Panc1 (cell line): ENCODE measurements around the gene TNRC6B. TPM values are rescaled to one million over a fixed set of nuclear protein-coding genes. Genes with fewer than 3 reads are reported as not detected.

Experiments used
- ATAC-seq: fragments of 200-7000 bp; cut with Tn5 transposase; 2 replicates; pipeline ENCODE4 v1.9.1; 2020; ENCODE audit warnings: mild to moderate bottlenecking, moderate library complexity
- BruUV-seq: library from RNA; stranded (reverse); fragments of 400-500 nt; replicated peaks from 2 replicates; lab custom pipeline; 2021; lab: Mats Ljungman, UMichigan
- CTCF ChIA-PET: fragments of 300-600 bp; sonication (Branson Sonifier 250); formaldehyde crosslinking; loops from one replicate; lab custom pipeline; 2022; ENCODE audit warnings: antibody characterized with exemption; lab: Charles Lee
- POLR2A ChIA-PET: fragments of 300-600 bp; sonication (Branson Sonifier 250); formaldehyde crosslinking; loops from one replicate; lab custom pipeline; 2022; ENCODE audit warnings: antibody characterized with exemption; lab: Charles Lee
- DNase-seq: peaks from one replicate; pipeline ENCODE4 v3.0.0-alpha.2; 2010; ENCODE audit warnings: low read depth, low spot score
- H3K27ac ChIP-seq: 2 replicates; pipeline ENCODE4 v1.5.1; 2011; ENCODE audit warnings: mild to moderate bottlenecking, low read length, inconsistent platforms
- H3K27me3 ChIP-seq: fragments of 200-500 bp; sonication (Bioruptor generic); 2 replicates; pipeline ENCODE4 v1.6.0; 2014; ENCODE audit warnings: low read length, inconsistent platforms; ENCODE audit not compliant: control insufficient read depth, insufficient read depth
- H3K36me3 ChIP-seq: fragments of 200-500 bp; sonication (Bioruptor generic); 2 replicates; pipeline ENCODE4 v1.5.1; 2014; ENCODE audit warnings: inconsistent platforms, mild to moderate bottlenecking, low read length, moderate library complexity; ENCODE audit not compliant: control insufficient read depth, insufficient read depth
- H3K4me1 ChIP-seq: 2 replicates; pipeline ENCODE4 v1.5.1; 2011; ENCODE audit warnings: inconsistent platforms, mild to moderate bottlenecking, low read length, moderate library complexity; ENCODE audit not compliant: control insufficient read depth, insufficient read depth
- H3K4me3 ChIP-seq, 2 experiments: 2 replicates each; pipeline ENCODE4 v1.5.1; 2011 to 2012; ENCODE audit warnings: low read depth in 2 of 2, low read length in 2 of 2, mild to moderate bottlenecking in 2 of 2, inconsistent platforms in 1 of 2, moderate library complexity in 1 of 2
- H3K9me3 ChIP-seq: fragments of 200-500 bp; sonication (Bioruptor generic); 2 replicates; pipeline ENCODE4 v1.5.1; 2014; ENCODE audit warnings: low read depth, mild to moderate bottlenecking, inconsistent platforms, low read length, moderate library complexity; ENCODE audit not compliant: control insufficient read depth, insufficient read depth
- CTCF ChIP-seq: fragments of 450-650 bp; IDR thresholded peaks from 2 replicates; pipeline ENCODE4 v1.5.1; 2017; ENCODE audit warnings: mild to moderate bottlenecking
- POLR2AphosphoS5 ChIP-seq: IDR thresholded peaks from 2 replicates; pipeline ENCODE4 v1.6.1; 2012; ENCODE audit warnings: mild to moderate bottlenecking, low read depth, low read length, moderate library complexity
- SIN3A ChIP-seq: IDR thresholded peaks from 2 replicates; pipeline ENCODE4 v1.6.1; 2012; ENCODE audit warnings: low read depth, mild to moderate bottlenecking, low read length, moderate library complexity, borderline replicate concordance; ENCODE audit not compliant: insufficient read depth
- TCF7L2 ChIP-seq: IDR thresholded peaks from 2 replicates; pipeline ENCODE4 v1.6.1; 2011; ENCODE audit warnings: mild to moderate bottlenecking, low read depth, low read length, inconsistent platforms
- in situ Hi-C: cut with HindIII; loops from 2 replicates; pipeline ENCODE4 v1.10.0; 2016; ENCODE audit warnings: low sequenced_read_pairs, low pct_unique_long_range_greater_than_20kb
- intact Hi-C: fragments of 100-400 bp; cut with micrococcal nuclease; formaldehyde crosslinking; loops from one replicate; pipeline ENCODE4 v1.10.0; 2022; ENCODE audit not compliant: unreplicated experiment
- total RNA-seq: library from RNA; stranded (reverse); gene quantifications from one replicate; pipeline ENCODE4 v1.2.1, GENCODE V29; 2021; ENCODE audit not compliant: unreplicated experiment
- TF ChIP-seq, protein P1 (sequence below), 2 experiments: IDR thresholded peaks; 2 replicates each; pipeline ENCODE4 v1.6.1; 2011 to 2012; ENCODE audit warnings: low read depth in 2 of 2, control low read depth in 1 of 2, low read length in 1 of 2, mild to moderate bottlenecking in 1 of 2, moderate library complexity in 1 of 2; ENCODE audit not compliant: insufficient read depth in 1 of 2

TNRC6B gene
- total RNA-seq, 1 experiment from 2014 or later: 30.7 TPM

GRCh38 chr22:40326905-40327735 is 149.4 kb downstream of the TNRC6B start:
- ChIA-PET CTCF (interaction anchor here (0.5 to 0.6 kb wide), 2 partner anchors 60 to 709 kb away, joined by 3 to 11 read pairs; no protein-coding TSS in a partner anchor), POLR2A (interaction anchor here (0.6 kb wide), 1 partner anchor 136 kb away, joined by 3 read pairs; no protein-coding TSS in a partner anchor)
- Histone ChIP-seq H3K27ac (no peak overlapping the region), H3K36me3 (peaks cover 2% of the 10 kb centered on the region; the same call in 1 of the 2 replicates), H3K9me3 (no peaks in the 10 kb centered on the region), H3K27me3 (no peaks in the 10 kb centered on the region), H3K4me3 (no peak overlapping the region), H3K4me1 (no peaks in the 10 kb centered on the region)
- intact Hi-C loops (no loop called here), in situ Hi-C loops (no loop called here)
- no peak for ATAC-seq
- no peak for DNase-seq
- no TSS peak for BruUV-seq
- TF ChIP-seq, protein P1, sequence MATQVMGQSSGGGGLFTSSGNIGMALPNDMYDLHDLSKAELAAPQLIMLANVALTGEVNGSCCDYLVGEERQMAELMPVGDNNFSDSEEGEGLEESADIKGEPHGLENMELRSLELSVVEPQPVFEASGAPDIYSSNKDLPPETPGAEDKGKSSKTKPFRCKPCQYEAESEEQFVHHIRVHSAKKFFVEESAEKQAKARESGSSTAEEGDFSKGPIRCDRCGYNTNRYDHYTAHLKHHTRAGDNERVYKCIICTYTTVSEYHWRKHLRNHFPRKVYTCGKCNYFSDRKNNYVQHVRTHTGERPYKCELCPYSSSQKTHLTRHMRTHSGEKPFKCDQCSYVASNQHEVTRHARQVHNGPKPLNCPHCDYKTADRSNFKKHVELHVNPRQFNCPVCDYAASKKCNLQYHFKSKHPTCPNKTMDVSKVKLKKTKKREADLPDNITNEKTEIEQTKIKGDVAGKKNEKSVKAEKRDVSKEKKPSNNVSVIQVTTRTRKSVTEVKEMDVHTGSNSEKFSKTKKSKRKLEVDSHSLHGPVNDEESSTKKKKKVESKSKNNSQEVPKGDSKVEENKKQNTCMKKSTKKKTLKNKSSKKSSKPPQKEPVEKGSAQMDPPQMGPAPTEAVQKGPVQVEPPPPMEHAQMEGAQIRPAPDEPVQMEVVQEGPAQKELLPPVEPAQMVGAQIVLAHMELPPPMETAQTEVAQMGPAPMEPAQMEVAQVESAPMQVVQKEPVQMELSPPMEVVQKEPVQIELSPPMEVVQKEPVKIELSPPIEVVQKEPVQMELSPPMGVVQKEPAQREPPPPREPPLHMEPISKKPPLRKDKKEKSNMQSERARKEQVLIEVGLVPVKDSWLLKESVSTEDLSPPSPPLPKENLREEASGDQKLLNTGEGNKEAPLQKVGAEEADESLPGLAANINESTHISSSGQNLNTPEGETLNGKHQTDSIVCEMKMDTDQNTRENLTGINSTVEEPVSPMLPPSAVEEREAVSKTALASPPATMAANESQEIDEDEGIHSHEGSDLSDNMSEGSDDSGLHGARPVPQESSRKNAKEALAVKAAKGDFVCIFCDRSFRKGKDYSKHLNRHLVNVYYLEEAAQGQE (IDR thresholded peaks at IDR 0.05; ENCODE audit: insufficient read depth in 1 of 2, low read depth in 2 of 2, low read length in 1 of 2): no peak
- no peak for TF ChIP-seq SIN3A
- no peak for TF ChIP-seq CTCF

DNA sequence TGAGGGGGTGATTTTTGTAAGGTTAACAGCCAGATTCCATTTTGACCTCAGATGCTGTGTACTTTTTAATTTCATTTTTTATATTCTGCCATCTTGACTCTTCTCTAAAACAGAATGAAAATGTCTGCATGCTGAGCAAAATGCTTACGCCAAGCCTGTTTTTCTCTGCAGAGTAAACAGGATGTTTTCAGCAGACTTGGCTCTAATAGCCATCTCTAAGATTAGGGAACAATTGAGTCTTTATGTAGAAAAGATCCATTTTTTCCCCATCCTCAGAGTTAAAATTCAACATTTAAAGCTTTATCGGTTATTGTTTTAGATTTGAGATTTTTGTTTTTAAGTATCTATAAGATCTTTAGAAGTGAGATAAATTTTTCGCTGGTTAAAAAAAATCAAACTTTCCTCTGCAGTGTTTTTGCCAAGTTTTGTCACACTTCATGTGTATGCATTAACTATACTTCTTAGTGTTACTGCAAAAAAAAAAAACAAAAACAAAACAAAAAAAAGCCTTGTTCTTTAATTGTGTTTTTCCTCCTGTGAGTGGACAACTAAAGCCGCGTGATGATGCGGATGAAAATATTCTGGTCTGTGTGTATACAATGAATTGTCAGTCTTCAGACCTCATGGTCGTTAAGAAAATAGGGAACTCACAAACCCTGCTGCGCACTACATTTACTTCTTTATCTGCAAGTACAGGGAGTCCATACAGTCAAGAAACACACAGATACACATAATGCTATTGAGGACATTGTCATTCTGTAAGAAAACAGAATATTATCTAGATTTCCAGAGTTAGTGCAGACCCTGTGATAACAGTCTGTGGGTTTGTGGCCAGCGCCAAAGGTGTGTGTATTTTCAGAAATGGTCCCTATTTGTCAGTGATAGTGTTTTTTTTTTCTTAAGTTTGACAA is 151.1 kb downstream of the TNRC6B start:
- intact Hi-C loops: no loop called here
- ATAC-seq: no peak
- no peak for DNase-seq
- no peaks in the 10 kb centered on the region for H3K27me3 ChIP-seq
- BruUV-seq: no TSS peak
- ChIA-PET CTCF (no interaction called here), POLR2A (no interaction called here)
- H3K4me3 ChIP-seq: no peak overlapping the region
- in situ Hi-C loops: no loop called here
- H3K4me1 ChIP-seq: no peaks in the 10 kb centered on the region
- H3K36me3 ChIP-seq: no peaks in the 10 kb centered on the region
- TF ChIP-seq SIN3A (no peak), TCF7L2 (no peak), POLR2AphosphoS5 (no peak), CTCF (no peak)
- TF ChIP-seq, protein P1 (IDR thresholded peaks at IDR 0.05; ENCODE audit: insufficient read depth in 1 of 2, low read depth in 2 of 2, low read length in 1 of 2): no peak
- no peaks in the 10 kb centered on the region for H3K9me3 ChIP-seq
- H3K27ac ChIP-seq: no peak overlapping the region
